G401.6 (cell line): ENCODE measurements around the gene ATP2A3.
"Not testable (repeated sequence)": the region's sequence is repeated elsewhere in the genome, so short reads cannot be mapped to it uniquely, and the experiment has no call there.

Experiments used
- FAIRE-seq: peaks from 2 replicates; lab custom pipeline; 2012; peaks lifted over from hg19 to GRCh38; lab: Jason Lieb, UNC

Gene ATP2A3

DNA sequence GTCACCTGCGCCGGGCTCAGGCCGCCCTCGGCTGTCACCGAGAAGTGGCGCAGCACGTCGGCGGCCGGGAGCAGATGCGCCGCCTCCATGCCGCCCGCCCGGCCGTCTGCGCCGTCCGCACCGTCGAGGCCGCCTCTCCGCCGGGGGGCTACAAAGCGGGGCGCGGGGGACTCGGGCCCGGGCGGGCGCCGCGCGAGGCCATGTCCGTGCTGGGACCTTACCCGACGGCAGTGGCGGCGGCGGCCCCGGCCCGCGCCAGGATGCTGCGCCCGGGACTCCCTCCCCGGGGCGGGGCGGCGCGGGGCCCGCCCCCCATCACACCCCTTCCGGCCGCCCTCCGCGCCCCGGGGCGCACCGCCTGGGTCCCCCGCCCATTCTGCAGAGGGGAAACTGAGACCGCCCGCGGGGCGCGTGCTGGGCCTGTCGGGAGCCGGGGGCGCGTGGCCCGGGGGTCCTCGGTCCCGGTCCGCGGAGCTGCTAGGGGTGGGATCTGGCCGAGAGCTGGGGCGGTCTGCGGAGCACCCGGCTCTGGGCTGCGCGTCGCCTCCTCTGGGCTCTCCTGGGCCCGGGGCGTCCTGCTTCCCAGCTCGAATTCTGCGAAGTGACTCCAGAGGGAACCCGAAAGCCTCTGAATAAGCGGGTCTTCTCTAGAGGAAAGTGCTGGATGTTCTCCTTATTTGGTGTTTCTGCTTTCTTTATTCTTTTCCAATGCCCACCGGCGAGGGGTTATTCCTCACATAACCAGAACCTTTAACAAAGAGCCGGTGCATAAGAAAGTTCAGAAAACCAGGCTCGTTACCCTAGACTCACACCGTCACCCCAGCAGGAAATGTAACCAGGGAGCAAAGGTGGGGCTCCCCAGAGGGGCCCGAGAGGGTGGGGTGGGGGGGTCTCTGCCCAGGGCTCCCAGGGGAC is at the start of gene ATP2A3:
Gene ATP2A3, minus strand, starts transcription at position 235 of the 915 bp plus-strand sequence. Its CDS starts 146 bp downstream, at position 89.
- FAIRE-seq, result no peak

GRCh38 chr17:4010754-4011153 is 46.5 kb upstream of the ATP2A3 start:
- no peak for FAIRE-seq

DNA sequence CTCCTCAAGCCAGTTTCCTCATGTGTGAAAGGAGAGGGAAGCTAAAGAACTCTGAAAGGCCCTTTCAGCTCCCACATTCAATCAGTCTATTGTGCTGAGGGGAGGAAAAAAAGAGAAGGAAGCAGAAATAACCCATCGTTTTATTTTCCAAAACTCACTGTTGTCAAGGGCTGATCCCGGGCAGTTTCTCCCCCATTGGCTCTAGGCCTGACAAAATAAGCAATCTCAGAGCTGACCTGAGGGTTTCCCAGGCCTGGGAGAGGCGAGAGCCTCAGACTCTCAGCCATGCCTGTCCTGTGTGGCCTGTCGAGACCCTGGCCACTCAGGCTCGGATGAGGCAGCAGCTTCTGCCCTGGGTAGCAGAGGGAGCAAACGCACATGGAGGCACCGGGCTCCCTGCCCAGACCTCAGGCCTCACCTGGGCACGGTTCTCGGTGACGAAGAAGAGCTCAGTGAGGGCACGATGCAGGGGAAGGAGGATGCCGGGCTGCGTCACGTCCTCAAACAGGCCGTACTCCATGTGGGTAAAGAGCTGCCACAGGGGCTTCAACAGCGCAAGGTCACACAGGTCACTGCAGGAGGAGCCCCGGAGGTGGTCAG is 45.0 kb upstream of the ATP2A3 start:
- no peak for FAIRE-seq

GRCh38 chr17:4008441-4009185 is 44.4 kb upstream of the ATP2A3 start:
- FAIRE-seq, result no peak

DNA sequence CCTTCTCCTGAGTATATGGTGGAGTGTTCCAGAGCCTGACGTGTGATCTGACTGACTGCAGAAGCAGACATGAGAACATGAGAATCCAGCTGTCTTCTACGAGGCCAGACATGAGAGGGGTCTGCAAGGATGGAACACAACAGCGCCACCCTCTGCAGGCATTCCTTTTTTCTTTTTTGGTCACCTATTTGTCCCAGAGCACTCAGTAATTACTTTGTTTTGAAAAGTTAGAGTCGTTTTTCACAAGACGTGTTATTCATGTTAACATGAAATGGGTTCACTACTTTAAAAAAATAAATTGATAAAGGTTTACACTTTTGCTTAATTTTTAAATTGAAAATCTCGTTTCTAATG is 43.8 kb upstream of the ATP2A3 start:
- FAIRE-seq, result peak; percentile 25

GRCh38 chr17:4007346-4008081 is 43.3 kb upstream of the ATP2A3 start:
- FAIRE-seq, result no peak

DNA sequence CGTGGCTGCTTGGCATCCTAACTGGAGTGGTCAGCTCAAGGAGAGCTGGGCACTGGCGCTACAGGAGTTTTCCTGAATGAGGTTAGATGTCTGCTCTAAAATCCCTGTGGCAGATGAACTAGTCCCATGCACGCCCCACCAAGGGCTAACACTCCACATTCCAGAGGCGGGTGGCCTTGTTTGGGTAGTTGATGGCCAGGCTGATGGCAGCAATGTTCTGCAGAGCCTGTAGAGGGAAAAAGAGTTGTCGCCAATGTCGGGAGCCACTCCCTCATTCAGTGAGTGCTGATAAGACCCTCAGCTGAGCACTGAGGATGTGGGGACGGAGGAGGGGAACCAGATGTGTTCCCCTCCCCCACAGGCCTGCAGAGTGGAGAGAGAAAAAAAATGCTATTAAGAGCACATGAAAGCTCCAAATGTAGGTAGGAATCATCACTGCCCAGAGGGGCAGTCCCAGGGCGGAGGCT is 42.5 kb upstream of the ATP2A3 start:
- FAIRE-seq, result no peak

DNA sequence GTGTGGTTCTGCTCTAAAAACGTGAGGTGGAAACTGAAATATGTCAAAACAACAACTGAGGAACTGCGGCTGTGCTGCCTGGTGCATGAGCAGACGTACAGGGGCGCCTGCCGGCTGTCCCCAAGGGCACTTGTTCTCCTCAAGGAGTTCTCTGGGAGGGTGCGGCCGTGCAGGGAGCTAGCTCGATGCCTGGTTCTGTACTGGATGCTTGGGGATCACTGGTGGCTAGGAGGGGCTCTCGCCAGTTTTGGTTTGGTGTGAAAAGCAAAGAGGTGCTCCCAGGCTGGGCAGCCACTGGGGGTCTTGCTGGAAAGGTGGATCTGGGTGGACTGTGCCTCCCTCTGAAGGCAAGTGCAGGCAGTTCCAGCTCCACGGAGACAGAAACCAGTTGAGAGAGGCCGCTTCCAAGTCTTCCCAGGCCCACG is 41.9 kb upstream of the ATP2A3 start:
- FAIRE-seq, result no peak

DNA sequence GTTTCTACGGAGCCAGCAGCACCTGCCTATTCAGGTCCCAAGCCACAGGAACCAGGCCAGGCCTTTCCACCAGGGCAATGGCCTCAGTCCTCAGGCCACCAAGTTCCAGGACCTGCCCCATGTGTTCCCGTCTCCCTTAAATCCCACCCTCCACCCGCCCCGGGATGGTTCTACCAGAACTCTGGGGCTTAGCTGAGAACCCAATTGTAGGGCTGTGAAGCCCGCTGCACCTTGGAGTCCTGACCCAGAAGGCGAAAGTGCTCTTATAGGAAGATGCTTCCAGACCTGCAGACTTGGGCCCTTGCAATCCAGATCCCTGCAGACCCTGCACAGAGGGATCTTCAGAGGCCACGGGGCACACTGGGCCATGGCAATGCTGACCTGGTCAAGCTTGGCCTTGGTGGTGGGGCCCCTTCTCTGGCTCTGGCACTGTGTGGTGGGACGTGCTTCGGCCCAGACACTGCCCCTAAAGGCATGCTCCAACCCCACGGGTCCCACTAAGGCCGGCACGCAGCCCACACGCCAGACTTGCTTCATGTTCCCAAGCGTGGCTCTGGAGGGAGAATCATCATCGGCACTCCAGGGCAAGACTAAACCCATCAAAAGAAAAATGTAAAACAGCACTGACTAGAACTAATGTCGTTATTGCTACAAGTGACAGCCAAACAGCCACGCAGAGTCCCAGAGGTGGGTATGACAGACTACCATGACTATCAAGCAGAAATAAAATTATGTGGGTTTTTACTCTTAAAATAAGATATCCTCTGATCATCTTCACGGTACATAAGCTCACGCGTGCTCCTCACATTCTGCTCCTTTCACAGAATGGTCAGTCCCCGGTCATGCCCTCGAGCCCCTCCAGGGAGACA is 41.3 kb upstream of the ATP2A3 start:
- FAIRE-seq, result no peak

DNA sequence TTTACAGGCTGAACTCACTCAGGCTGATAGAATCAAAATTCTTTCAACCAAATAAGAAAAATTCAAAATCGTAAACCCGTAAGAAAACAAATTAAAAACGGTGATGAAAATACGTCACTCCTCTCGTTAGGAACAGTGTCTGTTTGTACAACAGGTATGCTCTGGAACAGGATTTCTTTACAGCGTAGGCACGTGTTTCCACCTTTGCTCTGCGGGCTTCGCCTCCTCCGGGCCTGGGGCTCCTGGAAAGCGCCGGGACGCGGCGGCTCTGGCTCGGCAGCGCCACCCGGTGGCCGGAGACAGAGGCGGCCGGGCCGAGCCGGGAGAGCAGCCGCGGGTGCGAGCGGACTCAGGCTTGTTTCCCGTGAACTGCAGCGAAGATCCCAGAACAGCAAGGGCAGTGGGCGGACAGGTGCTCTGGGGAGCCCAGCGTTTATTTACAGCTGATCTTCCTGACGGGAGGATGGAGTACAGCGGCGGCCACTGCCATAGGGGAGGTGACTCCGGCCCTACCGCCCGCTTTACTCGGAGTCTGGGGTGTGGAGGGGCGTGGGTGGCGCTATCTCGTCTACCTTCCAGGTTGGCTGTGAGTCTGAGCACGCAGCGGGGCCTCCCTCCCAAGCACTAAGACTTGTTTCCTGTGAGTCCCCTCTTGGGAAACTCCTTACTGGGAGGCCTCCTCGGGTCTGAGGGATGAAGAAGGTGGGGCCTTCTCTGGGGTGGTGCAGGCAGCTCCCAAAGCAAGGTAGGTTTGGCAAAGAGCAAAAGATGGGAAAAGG is 40.5 kb upstream of the ATP2A3 start:
- no peak for FAIRE-seq

DNA sequence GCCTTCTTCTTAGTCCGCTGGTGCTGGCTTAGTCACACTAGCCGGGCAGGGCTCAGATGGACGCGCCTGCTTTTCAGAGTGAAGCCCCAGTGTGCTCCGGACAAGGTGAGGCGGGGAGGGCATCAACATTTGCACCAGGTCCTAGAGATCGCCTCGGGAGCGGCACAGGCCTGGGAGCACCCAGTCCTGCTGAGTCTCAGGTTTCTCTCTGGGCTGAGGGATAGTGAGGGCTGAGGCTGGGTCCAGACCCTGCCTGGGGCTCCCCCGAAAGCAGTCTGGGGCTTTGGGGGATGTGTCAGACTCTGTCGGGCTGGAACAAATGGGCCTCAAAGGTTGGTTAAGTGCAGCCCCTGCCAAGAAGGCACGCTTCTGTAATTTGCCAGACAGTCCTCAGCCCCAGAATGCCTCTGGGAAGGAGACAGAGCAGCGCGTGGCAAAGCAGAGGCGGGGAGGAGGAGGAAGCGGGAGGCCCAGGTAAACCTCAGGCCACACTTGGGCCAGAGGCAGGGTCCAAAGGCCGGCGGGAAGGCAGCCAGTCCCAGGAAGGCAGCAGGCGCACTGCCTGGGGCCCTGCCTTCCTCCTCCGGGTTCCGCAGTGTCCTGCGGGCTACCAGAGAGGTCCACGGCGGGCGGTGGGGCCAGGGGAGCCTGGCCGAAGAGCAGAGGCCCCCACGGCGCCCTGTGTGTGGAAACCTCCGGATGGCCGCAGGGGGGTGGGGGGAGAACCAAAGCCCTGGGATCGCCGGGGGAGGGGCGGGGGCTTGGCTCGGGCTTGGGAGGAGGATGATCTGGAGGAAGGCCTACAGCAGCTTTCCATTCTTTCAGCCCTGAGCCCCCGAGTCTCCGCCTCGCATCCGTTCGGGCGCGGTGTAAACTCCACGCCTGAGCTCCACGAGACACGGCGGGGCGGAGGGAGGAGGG is 39.5 kb upstream of the ATP2A3 start:
- FAIRE-seq, result no peak

- FAIRE-seq, result no peak
Observed at GRCh38 chr17:4003131-4003500, 38.9 kb upstream of the ATP2A3 start.

DNA sequence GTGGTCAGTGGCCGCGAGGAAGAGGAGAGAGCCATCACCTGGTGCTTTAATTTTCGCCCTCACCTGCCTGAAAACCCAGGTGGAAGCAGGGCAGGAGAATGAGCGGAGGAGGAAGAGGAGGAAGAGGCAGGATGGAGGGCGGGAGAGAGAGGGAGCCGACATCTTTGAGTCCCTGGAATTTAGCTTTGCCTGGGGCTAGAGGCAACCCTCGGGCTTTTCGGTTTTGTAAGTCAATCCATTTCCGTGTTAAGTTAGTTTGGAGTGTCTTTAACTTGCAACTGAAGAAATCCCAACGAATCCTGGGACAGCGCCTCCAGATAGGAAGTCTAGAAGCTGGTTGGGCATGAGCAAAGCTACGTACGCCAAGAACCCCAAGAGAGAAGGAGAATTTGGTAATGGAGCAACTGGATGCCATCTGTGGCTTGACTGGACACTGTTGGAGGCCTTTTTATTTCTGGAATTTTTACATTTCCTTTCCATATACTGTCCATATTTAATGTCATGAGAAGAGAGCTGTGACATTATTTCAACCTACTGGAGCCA is 36.9 kb upstream of the ATP2A3 start:
- FAIRE-seq, result no peak

DNA sequence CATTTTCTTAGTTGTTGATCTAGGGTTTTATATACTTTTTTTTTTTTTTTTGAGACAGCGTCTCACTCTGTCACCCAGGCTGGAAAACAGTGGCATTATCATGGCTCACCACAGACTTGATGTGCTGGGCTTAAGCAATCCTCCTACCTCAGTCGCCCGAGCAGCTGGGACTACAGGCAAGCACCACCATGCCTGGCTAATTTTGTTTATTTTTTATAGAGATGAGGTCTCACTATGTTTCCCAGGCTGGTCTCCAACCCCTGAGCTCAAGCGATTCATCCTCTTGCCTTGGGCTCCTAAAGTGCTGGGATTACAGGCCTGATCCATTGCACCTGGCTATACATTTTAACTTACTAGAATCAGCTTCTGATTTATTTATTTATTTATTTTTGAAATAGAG is 34.2 kb upstream of the ATP2A3 start:
- FAIRE-seq, result no peak

DNA sequence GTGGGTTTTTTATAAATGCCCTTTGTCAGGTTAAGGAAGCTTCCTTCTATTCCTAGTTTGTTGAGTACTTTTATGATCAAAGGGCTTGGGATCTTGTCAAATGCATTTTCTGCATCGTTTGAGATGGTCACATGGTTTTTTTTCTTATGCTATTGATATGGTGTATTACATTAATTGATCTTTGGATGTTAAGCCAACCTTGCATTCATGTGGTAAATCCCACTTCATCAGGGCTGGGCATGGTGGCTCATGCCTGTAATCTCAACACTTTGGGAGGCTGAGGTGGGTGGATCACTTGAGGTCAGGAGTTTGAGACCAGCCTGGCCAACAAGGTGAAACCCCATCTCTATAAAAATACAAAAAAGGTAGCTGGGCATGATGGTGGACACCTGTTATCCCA is 30.8 kb upstream of the ATP2A3 start:
- no peak for FAIRE-seq

DNA sequence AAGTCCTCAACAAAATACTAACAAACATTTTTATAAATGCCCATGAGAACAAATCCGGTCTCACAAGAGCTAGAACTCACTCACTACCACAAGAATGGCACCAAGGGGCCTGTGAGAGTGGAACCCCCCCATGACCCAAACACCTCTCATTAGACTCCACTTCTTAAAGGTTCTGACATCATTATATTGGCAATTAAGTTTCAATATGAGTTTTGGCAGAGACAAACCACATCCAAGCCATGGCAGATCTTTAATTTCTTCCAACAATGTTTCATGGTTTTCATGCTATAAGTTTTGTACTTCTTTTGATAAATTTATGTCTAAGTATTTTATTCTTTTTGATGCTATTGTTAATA is 30.0 kb upstream of the ATP2A3 start:
- FAIRE-seq, result no peak

DNA sequence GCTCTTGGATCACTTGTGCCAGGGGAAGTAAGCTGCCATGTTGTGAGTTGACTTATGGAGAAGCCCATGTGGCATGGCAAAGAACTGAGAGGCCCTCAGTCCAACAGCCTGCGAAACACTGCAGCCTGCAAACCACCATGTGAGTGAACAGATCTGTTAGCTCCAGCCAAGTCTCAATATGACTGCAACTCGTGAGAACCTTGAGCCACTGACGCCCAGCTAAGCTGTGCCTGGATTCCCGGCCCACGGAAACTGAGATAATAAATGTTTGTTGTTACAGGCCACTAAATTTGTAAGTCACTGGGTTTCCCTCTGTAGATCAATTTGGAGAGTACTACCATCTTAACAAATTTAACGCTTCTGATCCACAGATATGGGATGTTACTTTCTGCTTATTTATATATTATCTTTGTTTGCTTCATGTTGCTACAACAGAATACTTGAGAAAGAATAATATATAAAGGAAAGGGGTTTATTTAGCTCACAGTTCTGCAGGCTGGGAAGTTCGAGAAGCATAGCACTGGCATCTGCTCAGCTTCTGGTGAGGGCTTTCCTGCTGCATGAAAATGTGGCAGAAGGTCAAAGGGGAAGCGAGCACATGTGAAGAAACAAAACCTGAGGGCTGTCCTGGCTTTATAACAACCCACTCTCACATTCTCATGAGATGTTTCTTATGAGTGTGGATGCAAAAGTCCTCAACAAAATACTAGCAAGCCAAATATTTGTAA is 29.4 kb upstream of the ATP2A3 start:
- FAIRE-seq, result no peak

GRCh38 chr17:3992370-3992769 is 28.1 kb upstream of the ATP2A3 start:
- no peak for FAIRE-seq

GRCh38 chr17:3991699-3992098 is 27.5 kb upstream of the ATP2A3 start:
- not testable (repeated sequence) for FAIRE-seq
